22Rv1 (cell line): ENCODE results near the gene SKAP2.
A peak's percentile ranks its signal among the peaks of the same experiment; 100 is the strongest.
"Not testable (repeated sequence)": the region's sequence is repeated elsewhere in the genome, so short reads cannot be mapped to it uniquely, and the experiment has no call there.

Source experiments
- H3K27ac ChIP-seq: fragments of 450-650 bp; 2 replicates; pipeline ENCODE4 v1.5.1; 2017
- CTCF ChIP-seq: fragments of 450-650 bp; IDR thresholded peaks from 2 replicates; pipeline ENCODE4 v1.5.1; 2017; ENCODE audit warnings: mild to moderate bottlenecking
- ZFX ChIP-seq: fragments of 450-650 bp; IDR thresholded peaks from 2 replicates; pipeline ENCODE4 v1.6.1; 2017; ENCODE audit warnings: antibody characterized with exemption, borderline replicate concordance

Gene SKAP2

GRCh38 chr7:26843705-26844104 lies 20.7 kb downstream of the SKAP2 start:
- TF ChIP-seq CTCF, result peak; percentile 38; the same call in 1 of the 2 replicates
- no peak for TF ChIP-seq ZFX

GRCh38 chr7:26842897-26843296 lies 21.5 kb downstream of the SKAP2 start:
- TF ChIP-seq ZFX (no peak), CTCF (no peak)
- H3K27ac ChIP-seq, result no peak overlapping the region

More at GRCh38 chr7:26843705-26844104, 20.7 kb downstream of the SKAP2 start:
- no peak overlapping the region for H3K27ac ChIP-seq

GRCh38 chr7:26841003-26841739 lies 23.2 kb downstream of the SKAP2 start:
- TF ChIP-seq ZFX, result no peak
- TF ChIP-seq CTCF, result no peak

GRCh38 chr7:26836793-26837192 lies 27.6 kb downstream of the SKAP2 start:
- not testable (repeated sequence) for H3K27ac ChIP-seq

More at GRCh38 chr7:26841003-26841739, 23.2 kb downstream of the SKAP2 start:
- no peak overlapping the region for H3K27ac ChIP-seq

GRCh38 chr7:26815426-26815825 lies 49.0 kb downstream of the SKAP2 start:
- TF ChIP-seq CTCF (no peak), ZFX (no peak)
- H3K27ac ChIP-seq, result no peak overlapping the region

- no peak for TF ChIP-seq CTCF
- TF ChIP-seq ZFX, result no peak
Measured at GRCh38 chr7:26813432-26813831, 51.0 kb downstream of the SKAP2 start.

GRCh38 chr7:26794541-26794940 lies 69.8 kb downstream of the SKAP2 start:
- TF ChIP-seq ZFX (no peak), CTCF (no peak)
- no peak overlapping the region for H3K27ac ChIP-seq

More at GRCh38 chr7:26813432-26813831, 51.0 kb downstream of the SKAP2 start:
- no peak overlapping the region for H3K27ac ChIP-seq
